GM21360 (cell line): ENCODE measurements around the gene SPATA9.
A peak's percentile ranks its signal among the peaks of the same experiment; 100 is the strongest.

Experiments
- ATAC-seq: cut with Tn5 transposase; IDR thresholded peaks from one replicate; pipeline ENCODE4 v1.9.1; 2021; ENCODE audit warnings: mild to moderate bottlenecking, moderate library complexity; ENCODE audit not compliant: unreplicated experiment

Gene SPATA9

GRCh38 chr5:95621839-95622629 lies 60.8 kb downstream of the SPATA9 start:
- no peak for ATAC-seq

DNA sequence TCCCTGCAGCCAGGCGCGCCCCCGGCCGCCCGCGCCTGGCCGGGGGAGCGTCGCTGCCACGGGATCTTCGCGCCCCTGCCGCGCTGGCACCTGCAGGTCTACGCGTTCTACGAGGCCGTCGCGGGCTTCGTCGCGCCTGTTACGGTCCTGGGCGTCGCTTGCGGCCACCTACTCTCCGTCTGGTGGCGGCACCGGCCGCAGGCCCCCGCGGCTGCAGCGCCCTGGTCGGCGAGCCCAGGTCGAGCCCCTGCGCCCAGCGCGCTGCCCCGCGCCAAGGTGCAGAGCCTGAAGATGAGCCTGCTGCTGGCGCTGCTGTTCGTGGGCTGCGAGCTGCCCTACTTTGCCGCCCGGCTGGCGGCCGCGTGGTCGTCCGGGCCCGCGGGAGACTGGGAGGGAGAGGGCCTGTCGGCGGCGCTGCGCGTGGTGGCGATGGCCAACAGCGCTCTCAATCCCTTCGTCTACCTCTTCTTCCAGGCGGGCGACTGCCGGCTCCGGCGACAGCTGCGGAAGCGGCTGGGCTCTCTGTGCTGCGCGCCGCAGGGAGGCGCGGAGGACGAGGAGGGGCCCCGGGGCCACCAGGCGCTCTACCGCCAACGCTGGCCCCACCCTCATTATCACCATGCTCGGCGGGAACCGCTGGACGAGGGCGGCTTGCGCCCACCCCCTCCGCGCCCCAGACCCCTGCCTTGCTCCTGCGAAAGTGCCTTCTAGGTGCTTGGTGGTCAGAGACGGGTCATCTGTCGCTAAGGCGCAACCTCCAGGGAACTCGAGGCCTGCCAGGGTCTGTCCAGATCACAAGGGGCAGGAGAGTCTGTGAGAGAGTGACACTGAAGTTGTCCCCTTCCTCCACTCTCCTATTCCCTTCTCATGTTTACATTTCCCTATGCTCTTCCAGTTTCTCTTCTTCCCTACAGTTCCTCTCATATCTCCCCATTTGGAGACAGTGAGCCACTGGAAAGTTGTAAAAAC lies 61.6 kb downstream of the SPATA9 start:
- ATAC-seq = peak; percentile 43

- peak; percentile 69 for ATAC-seq
Observed at GRCh38 chr5:95620030-95620869, 62.5 kb downstream of the SPATA9 start, which contains the start of gene GPR150. Gene GPR150 (plus strand): TSS chr5:95620087. CDS start chr5:95620276, 189 bp downstream.

- ATAC-seq = no peak
Observed at GRCh38 chr5:95619514-95620029, 63.2 kb downstream of the SPATA9 start.

DNA sequence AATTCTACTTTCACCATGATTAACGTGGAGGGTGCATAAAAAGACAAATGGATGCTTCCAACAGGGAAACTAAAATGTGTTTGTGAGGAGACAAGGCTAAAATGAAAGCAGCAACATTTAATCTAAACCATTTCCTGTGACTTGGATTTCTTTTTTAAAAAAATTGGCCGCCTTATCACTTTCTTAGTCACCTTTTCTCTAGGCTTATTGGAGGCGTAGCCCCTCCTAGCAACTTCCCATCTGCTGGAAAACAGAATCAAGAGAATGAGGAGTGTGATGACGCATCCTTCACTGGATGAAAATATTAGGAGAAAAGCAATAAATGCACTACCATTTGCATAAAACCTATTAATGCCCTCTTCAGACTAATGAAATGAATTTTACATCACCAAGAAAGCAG lies 63.7 kb downstream of the SPATA9 start:
- no peak for ATAC-seq

GRCh38 chr5:95617057-95617456 lies 65.7 kb downstream of the SPATA9 start:
- ATAC-seq = no peak

DNA sequence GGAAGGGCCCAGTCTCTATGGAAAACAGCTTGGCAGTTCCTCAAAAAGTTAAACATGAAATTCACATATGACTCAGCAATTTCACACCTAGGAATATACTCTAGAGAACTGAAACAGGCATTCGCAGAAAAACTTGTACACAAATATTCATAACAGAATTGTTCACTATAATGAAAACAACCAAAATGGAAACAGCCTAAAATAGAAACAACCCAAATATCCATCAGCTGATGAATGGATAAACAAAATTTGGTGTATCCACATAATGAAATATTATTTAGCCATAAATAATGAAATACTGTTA lies 67.7 kb downstream of the SPATA9 start:
- peak; percentile 61 for ATAC-seq

GRCh38 chr5:95613514-95613913 lies 69.3 kb downstream of the SPATA9 start:
- ATAC-seq = no peak

GRCh38 chr5:95611396-95611795 lies 71.4 kb downstream of the SPATA9 start:
- ATAC-seq = no peak

DNA sequence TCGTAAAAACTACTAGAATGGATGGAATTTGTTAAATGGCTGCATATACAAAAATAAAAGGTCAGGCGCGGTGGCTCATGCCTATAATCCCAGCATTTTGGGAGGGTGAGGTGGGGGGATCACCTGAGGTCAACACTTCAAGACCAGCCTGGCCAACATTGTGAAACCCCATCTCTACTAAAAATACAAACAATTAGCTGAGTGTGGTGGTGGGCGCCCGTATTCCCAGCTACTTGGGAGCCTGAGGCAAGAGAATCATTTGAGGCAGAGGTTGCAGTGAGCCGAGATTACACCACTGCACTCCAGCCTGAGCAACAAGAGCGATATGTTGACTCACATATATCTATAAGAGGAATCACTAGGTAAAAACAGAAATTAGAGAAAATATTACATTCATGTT lies 72.2 kb downstream of the SPATA9 start:
- ATAC-seq = no peak

DNA sequence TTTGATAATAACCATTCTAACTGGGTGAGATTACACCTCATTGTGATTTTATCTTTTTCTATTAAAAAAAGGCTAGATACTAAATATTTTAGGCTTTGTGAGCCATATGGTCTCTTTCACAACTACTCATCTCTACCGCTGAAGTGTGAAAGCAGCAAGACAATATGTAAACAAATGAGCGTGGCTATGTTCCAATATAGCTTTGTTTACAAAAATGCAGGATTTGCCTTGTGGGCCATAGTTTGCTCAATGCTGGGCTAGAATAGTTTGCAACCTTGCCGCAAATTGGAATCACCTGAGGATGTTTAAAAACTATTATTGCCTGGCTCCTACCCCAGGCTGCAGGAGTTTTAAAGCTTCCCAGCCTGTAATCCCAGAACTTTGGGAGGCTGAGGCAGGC lies 73.1 kb downstream of the SPATA9 start:
- no peak for ATAC-seq
